ENCODE measurements around the gene SOCS1. TPM values are rescaled to one million over a fixed set of nuclear protein-coding genes. Genes with fewer than 3 reads are reported as not detected.

The SOCS1 gene, protein sequence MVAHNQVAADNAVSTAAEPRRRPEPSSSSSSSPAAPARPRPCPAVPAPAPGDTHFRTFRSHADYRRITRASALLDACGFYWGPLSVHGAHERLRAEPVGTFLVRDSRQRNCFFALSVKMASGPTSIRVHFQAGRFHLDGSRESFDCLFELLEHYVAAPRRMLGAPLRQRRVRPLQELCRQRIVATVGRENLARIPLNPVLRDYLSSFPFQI
- total RNA-seq (10 to 100 TPM in 1 of 9 donors, 1 to 10 TPM in 7, under 1 TPM in 1; 0.63 to 14.8 (median 2.7) TPM), polyA plus RNA-seq (1 to 10 TPM; 2.9 to 9.1 TPM)
- long read RNA-seq, donor 1, partial matches to known transcripts: 0 of 4 reads
- long read RNA-seq, donor 1, other reads (novel, unspliced or antisense): 0 of 4 reads
- long read RNA-seq, donor 2: 0 reads
- long read RNA-seq, donor 3, partial matches to known transcripts: 0 of 4 reads
- long read RNA-seq, donor 3, other reads (novel, unspliced or antisense): 0 of 4 reads

GRCh38 chr16:11255737-11256660 lies at the start of gene SOCS1:
TSS of gene SOCS1 (minus strand) at chr16:11256204. CDS start at chr16:11255478, 726 bp downstream.
- TF ChIP-seq POLR2A (IDR thresholded peaks at IDR 0.05): peak; percentile 92 to 97
- TF ChIP-seq, protein P1, sequence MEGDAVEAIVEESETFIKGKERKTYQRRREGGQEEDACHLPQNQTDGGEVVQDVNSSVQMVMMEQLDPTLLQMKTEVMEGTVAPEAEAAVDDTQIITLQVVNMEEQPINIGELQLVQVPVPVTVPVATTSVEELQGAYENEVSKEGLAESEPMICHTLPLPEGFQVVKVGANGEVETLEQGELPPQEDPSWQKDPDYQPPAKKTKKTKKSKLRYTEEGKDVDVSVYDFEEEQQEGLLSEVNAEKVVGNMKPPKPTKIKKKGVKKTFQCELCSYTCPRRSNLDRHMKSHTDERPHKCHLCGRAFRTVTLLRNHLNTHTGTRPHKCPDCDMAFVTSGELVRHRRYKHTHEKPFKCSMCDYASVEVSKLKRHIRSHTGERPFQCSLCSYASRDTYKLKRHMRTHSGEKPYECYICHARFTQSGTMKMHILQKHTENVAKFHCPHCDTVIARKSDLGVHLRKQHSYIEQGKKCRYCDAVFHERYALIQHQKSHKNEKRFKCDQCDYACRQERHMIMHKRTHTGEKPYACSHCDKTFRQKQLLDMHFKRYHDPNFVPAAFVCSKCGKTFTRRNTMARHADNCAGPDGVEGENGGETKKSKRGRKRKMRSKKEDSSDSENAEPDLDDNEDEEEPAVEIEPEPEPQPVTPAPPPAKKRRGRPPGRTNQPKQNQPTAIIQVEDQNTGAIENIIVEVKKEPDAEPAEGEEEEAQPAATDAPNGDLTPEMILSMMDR (IDR thresholded peaks at IDR 0.05): peak; percentile 68 to 97 (median 91)
- peaks cover 0 to 27% (median 0%) of the 10 kb centered on the region in 9 donors for H3K36me3 ChIP-seq
- H3K27me3 ChIP-seq: no peaks in the 10 kb centered on the region
- DNase-seq (peak; percentile 86 to 93 (median 89)), ATAC-seq (peak; percentile 48 to 83 (median 82))
- H3K27ac ChIP-seq: peak within 1 kb of the TSS; percentile 90 to 100 (median 98)
- peak within 1 kb of the TSS; percentile 63 to 94 (median 82) for H3K4me3 ChIP-seq
- 0 to 1% (median 1%) methylated on average over 28 to 100 of the region's 100 CpGs for WGBS, 4 donors
- no peaks in the 10 kb centered on the region for H3K9me3 ChIP-seq
- H3K4me1 ChIP-seq: peaks cover 0 to 59% (median 36%) of the 10 kb centered on the region in 12 donors
- intact Hi-C loops (cut with DNase I): loop anchor here (1.0 to 10.0 kb wide), 20 partner anchors 31 to 511 kb away; partner anchors contain the start of gene NUBP1 (in 1 of the 10)

DNA sequence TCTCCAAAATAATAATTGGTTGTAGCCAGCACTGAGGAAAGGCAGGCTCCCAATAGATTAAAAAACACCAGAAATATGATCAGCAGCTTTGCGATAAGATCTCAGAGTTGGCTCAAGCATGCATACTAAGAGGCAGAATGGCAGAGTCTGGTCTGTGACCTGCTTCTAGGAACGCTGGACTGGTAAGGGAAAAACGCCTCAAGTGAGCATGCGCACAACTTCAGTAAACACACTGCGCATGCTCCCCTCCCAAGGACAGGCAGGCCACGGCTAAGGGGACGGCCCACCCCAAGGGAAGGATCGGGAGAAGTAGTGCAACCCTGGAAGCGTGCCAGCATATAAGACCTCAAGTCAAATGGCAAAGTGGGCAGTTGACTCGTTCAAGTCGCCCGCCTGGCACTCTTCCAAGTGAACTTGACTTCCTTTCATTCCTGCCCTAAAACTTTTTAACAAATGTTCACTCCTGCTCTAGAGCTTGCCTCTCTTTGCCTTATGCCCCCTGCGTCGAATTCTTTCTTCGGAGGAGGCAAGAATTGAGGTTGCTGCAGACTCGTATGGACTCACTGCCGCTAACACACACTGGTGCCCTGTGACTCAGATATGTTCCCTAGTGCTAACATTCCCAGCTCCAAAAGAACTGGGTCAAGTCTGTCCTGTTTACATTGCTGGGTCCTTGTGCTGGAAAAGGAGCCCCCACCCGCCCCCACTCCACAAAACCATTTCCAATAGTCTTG lies 47.6 kb upstream of the SOCS1 start:
- Histone ChIP-seq H3K9me3 (peaks cover 0 to 4% (median 0%) of the 10 kb centered on the region in 12 donors), H3K27ac (no peak overlapping the region), H3K4me3 (no peak overlapping the region), H3K4me1 (peaks cover 0 to 14% (median 0%) of the 10 kb centered on the region in 12 donors), H3K27me3 (no peaks in the 10 kb centered on the region), H3K36me3 (no peaks in the 10 kb centered on the region)
- ATAC-seq (no peak), DNase-seq (no peak)
- WGBS, 4 donors: 69 to 76% (median 75%) methylated on average over 18 of the region's 18 CpGs
- no peak for TF ChIP-seq POLR2A (IDR thresholded peaks at IDR 0.05)
- TF ChIP-seq, protein P1 (IDR thresholded peaks at IDR 0.05): no peak
- intact Hi-C loops (cut with DNase I): no loop called here

- ATAC-seq: no peak
- no peaks in the 10 kb centered on the region for H3K27me3 ChIP-seq
- no peaks in the 10 kb centered on the region for H3K36me3 ChIP-seq
- no peak overlapping the region for H3K27ac ChIP-seq
- TF ChIP-seq, protein P1 (IDR thresholded peaks at IDR 0.05): no peak
- no peak for TF ChIP-seq POLR2A (IDR thresholded peaks at IDR 0.05)
- peaks cover 0 to 14% (median 0%) of the 10 kb centered on the region in 12 donors for H3K4me1 ChIP-seq
- intact Hi-C loops (cut with DNase I): no loop called here
- peaks cover 0 to 4% (median 0%) of the 10 kb centered on the region in 12 donors for H3K9me3 ChIP-seq
- 53 to 73% (median 68%) methylated on average over 4 of the region's 4 CpGs for WGBS, 4 donors
- H3K4me3 ChIP-seq: no peak overlapping the region
- DNase-seq: peak in 1 of 5 donors; percentile 1
Measured at GRCh38 chr16:11302977-11303376, 47.0 kb upstream of the SOCS1 start.

Measured in heart left ventricle (tissue), 16 donors.